Lower leg skin (tissue), 4 donors: ENCODE data around the gene PKM. TPM values are rescaled to one million over a fixed set of nuclear protein-coding genes. Genes with fewer than 3 reads are reported as not detected.
A peak's percentile ranks its signal among the peaks of the same experiment; 100 is the strongest.

Experiments used
- DNase-seq, 2 donors: peaks; one replicate each; pipeline ENCODE4 v3.0.0-alpha.2; 2019; ENCODE audit warnings: low spot score in 2 of 2
- H3K4me3 ChIP-seq: fragments of 200-600 bp; sonication (generic); 2 replicates; pipeline ENCODE4 v1.5.1; 2017; ENCODE audit warnings: mild to moderate bottlenecking, low read depth; ENCODE audit not compliant: poor library complexity, severe bottlenecking
- CTCF ChIP-seq, 3 donors: fragments of 450-650 bp; IDR thresholded peaks; one replicate each; pipeline ENCODE4 v1.5.1; 2016; ENCODE audit warnings: antibody characterized with exemption in 3 of 3, mild to moderate bottlenecking in 3 of 3, moderate library complexity in 2 of 3
- POLR2A ChIP-seq, 2 donors: fragments of 450-650 bp; IDR thresholded peaks; one replicate each; pipeline ENCODE4 v1.6.1; 2016 to 2017; ENCODE audit warnings: antibody characterized with exemption in 2 of 2, mild to moderate bottlenecking in 1 of 2, moderate library complexity in 1 of 2
- WGBS, 2 donors: methylation state at CpG; one replicate each; pipeline ENCODE4 v1.1.5; 2018; 5-methylcytosine and 5-hydroxymethylcytosine counted together
- intact Hi-C: fragments of 100-400 bp; cut with DNase I; formaldehyde crosslinking; loops from one replicate; pipeline ENCODE4 v1.15.0; 2023; ENCODE audit warnings: low total_unique reads
- total RNA-seq, 4 donors: library from RNA; depleted of rRNA; stranded (reverse); fragments of >200 nt; gene quantifications; one replicate each; pipeline ENCODE4 v1.1.0, GENCODE V29; 2016

PKM gene
- total RNA-seq, 4 donors from 2014 or later = 266 to 433 (median 367) TPM

GRCh38 chr15:72178976-72179585 is 51.9 kb downstream of the PKM start:
- TF ChIP-seq POLR2A (IDR thresholded peaks at IDR 0.05) (no peak), CTCF (IDR thresholded peaks at IDR 0.05) (no peak)
- DNase-seq = peak in 1 of 2 donors; percentile 52
- WGBS, 2 donors = 91 to 94% methylated on average over 13 of the region's 13 CpGs
- intact Hi-C loops = no loop called here
- H3K4me3 ChIP-seq = no peak overlapping the region

- WGBS, 2 donors = 87% methylated on average over 3 of the region's 3 CpGs
- intact Hi-C loops = no loop called here
- TF ChIP-seq POLR2A (IDR thresholded peaks at IDR 0.05) = no peak
- TF ChIP-seq CTCF (IDR thresholded peaks at IDR 0.05) = no peak
- peak in 1 of 2 donors; percentile 36 for DNase-seq
- no peak overlapping the region for H3K4me3 ChIP-seq
Measured at GRCh38 chr15:72176743-72177142, 54.2 kb downstream of the PKM start.

- H3K4me3 ChIP-seq = no peak overlapping the region
- DNase-seq = peak in 1 of 2 donors; percentile 80
- TF ChIP-seq POLR2A (IDR thresholded peaks at IDR 0.05) = no peak
- no peak for TF ChIP-seq CTCF (IDR thresholded peaks at IDR 0.05)
- intact Hi-C loops = no loop called here
- 13 to 58% methylated on average over 5 to 6 of the region's 6 CpGs for WGBS, 2 donors
Measured at GRCh38 chr15:72176159-72176558, 54.8 kb downstream of the PKM start.

GRCh38 chr15:72175186-72176044 is 55.6 kb downstream of the PKM start:
- no peak for TF ChIP-seq POLR2A (IDR thresholded peaks at IDR 0.05)
- no peak for TF ChIP-seq CTCF (IDR thresholded peaks at IDR 0.05)
- intact Hi-C loops = no loop called here
- peak in 1 of 2 donors; percentile 72 for DNase-seq
- WGBS, 2 donors = 66 to 78% methylated on average over 15 of the region's 15 CpGs
- H3K4me3 ChIP-seq = no peak overlapping the region

- WGBS, 2 donors = 41 to 47% methylated on average over 5 of the region's 5 CpGs
- peak in 1 of 2 donors; percentile 65 for DNase-seq
- intact Hi-C loops = no loop called here
- no peak overlapping the region for H3K4me3 ChIP-seq
- TF ChIP-seq CTCF (IDR thresholded peaks at IDR 0.05) (no peak), POLR2A (IDR thresholded peaks at IDR 0.05) (no peak)
Measured at GRCh38 chr15:72174551-72175165, 56.3 kb downstream of the PKM start.
